HepG2 (cell line): ENCODE data around the gene TWNK. TPM values are rescaled to one million over a fixed set of nuclear protein-coding genes. Genes with fewer than 3 reads are reported as not detected.

Experiments
- AHR ChIP-seq: IDR thresholded peaks from 2 replicates; pipeline ENCODE4 v1.6.1; 2018; ENCODE audit warnings: missing genetic modification reagents, missing compliant biosample characterization
- CENPT ChIP-seq: sonication (generic); formaldehyde crosslinking; IDR thresholded peaks from 2 replicates; pipeline ENCODE4 v1.8.0; 2022; ENCODE audit warnings: low read depth, mild to moderate bottlenecking, moderate library complexity, missing genetic modification reagents
- CREB1 ChIP-seq, 2 experiments: fragments of 450-650 bp in 1 of 2; IDR thresholded peaks; 2 replicates each; pipeline ENCODE4 v1.6.1; 2016 to 2017; ENCODE audit warnings: control low read depth in 1 of 2, mild to moderate bottlenecking in 1 of 2, missing compliant biosample characterization in 1 of 2, missing genetic modification characterization in 1 of 2
- HMGA1 ChIP-seq: sonication (generic); formaldehyde crosslinking; conservative IDR thresholded peaks from 2 replicates; pipeline ENCODE4 v1.4.0; 2020; ENCODE audit warnings: missing genetic modification reagents
- JUN ChIP-seq: sonication (generic); formaldehyde crosslinking; IDR thresholded peaks from 2 replicates; pipeline ENCODE4 v1.4.0; 2020; ENCODE audit warnings: mild to moderate bottlenecking, missing genetic modification reagents
- KLF16 ChIP-seq, 2 experiments: sonication (generic) in 1 of 2; formaldehyde crosslinking in 1 of 2; IDR thresholded peaks; 2 replicates each; pipeline versions ENCODE4 v1.6.1 to v1.8.0; 2016 to 2023; ENCODE audit warnings: missing genetic modification reagents in 2 of 2, missing compliant biosample characterization in 1 of 2
- KMT2A ChIP-seq: sonication (generic); formaldehyde crosslinking; IDR thresholded peaks from 2 replicates; pipeline ENCODE4 v1.4.0; 2020; ENCODE audit warnings: missing genetic modification reagents
- RAD21 ChIP-seq: fragments of 450-650 bp; formaldehyde crosslinking; IDR thresholded peaks from 2 replicates; pipeline ENCODE4 v1.5.0; 2020; ENCODE audit warnings: mild to moderate bottlenecking
- RBFOX2 ChIP-seq: fragments of 200-400 bp; formaldehyde crosslinking; IDR thresholded peaks from 2 replicates; pipeline ENCODE4 v1.6.1; 2017; ENCODE audit warnings: low read depth, mild to moderate bottlenecking, low read length
- RFXAP ChIP-seq: sonication (generic); formaldehyde crosslinking; IDR thresholded peaks from 2 replicates; pipeline ENCODE4 v1.4.0; 2020; ENCODE audit warnings: missing genetic modification reagents, borderline replicate concordance
- SMC3 ChIP-seq: IDR thresholded peaks from 2 replicates; pipeline ENCODE4 v1.6.1; 2011; ENCODE audit warnings: low read length, improper control_type of control experiment
- SNAI1 ChIP-seq: sonication (generic); formaldehyde crosslinking; IDR thresholded peaks from 2 replicates; pipeline ENCODE4 v1.5.0; 2020; ENCODE audit warnings: mild to moderate bottlenecking, missing genetic modification reagents, borderline replicate concordance
- SOX6 ChIP-seq, 2 experiments: fragments of 450-650 bp in 1 of 2; sonication (generic) in 1 of 2; formaldehyde crosslinking in 1 of 2; IDR thresholded peaks; 2 replicates each; pipeline versions ENCODE4 v1.4.0 to v1.6.1; 2017 to 2020; ENCODE audit warnings: antibody characterized with exemption in 1 of 2, mild to moderate bottlenecking in 1 of 2, missing genetic modification reagents in 1 of 2
- STAG1 ChIP-seq: sonication (generic); formaldehyde crosslinking; IDR thresholded peaks from 2 replicates; pipeline ENCODE4 v1.4.0; 2020; ENCODE audit warnings: missing genetic modification reagents
- ZFP82 ChIP-seq: sonication (generic); formaldehyde crosslinking; IDR thresholded peaks from 2 replicates; pipeline ENCODE4 v1.5.1; 2020; ENCODE audit warnings: mild to moderate bottlenecking, missing genetic modification reagents, borderline replicate concordance
- ZKSCAN1 ChIP-seq: fragments of 150-350 bp; IDR thresholded peaks from 2 replicates; pipeline ENCODE4 v1.6.1; 2014; ENCODE audit warnings: low read length
- ZNF234 ChIP-seq: sonication (generic); formaldehyde crosslinking; conservative IDR thresholded peaks from 2 replicates; pipeline ENCODE4 v1.5.1; 2020; ENCODE audit warnings: mild to moderate bottlenecking, missing genetic modification reagents
- ZNF501 ChIP-seq: sonication (generic); formaldehyde crosslinking; IDR thresholded peaks from 2 replicates; pipeline ENCODE4 v1.5.1; 2020; ENCODE audit warnings: mild to moderate bottlenecking, moderate library complexity, missing genetic modification reagents
- ZNF543 ChIP-seq: sonication (generic); formaldehyde crosslinking; IDR thresholded peaks from 2 replicates; pipeline ENCODE4 v1.4.0; 2020; ENCODE audit warnings: mild to moderate bottlenecking, missing genetic modification reagents
- ZNF556 ChIP-seq: sonication (generic); formaldehyde crosslinking; IDR thresholded peaks from 2 replicates; pipeline ENCODE4 v1.4.0; 2020; ENCODE audit warnings: mild to moderate bottlenecking, missing genetic modification reagents, borderline replicate concordance
- polyA plus RNA-seq, 8 experiments: library from polyadenylated mRNA; depleted of rRNA in 3 of 8; stranded (reverse) in 7 of 8; unstranded in 1 of 8; fragments of >200 nt; fragmentation: Illumina TruSeq in 4 of 8; extraction: Trizol in 4 of 8; gene quantifications; 2 replicates each; pipeline versions ENCODE4 v1.2.1 to v1.2.3, GENCODE V29; 2011 to 2016; ENCODE audit warnings: low read depth in 4 of 8, missing spikeins in 1 of 8, mixed read lengths in 1 of 8; ENCODE audit not compliant: insufficient read depth in 1 of 8
- total RNA-seq, 5 experiments: library from RNA; depleted of rRNA; stranded (reverse); fragments of >200 nt; fragmentation: Illumina TruSeq; extraction: Trizol; gene quantifications; 2 replicates each; pipeline ENCODE4 v1.2.3, GENCODE V29; 2016; ENCODE audit warnings: low read depth in 1 of 5
- TF ChIP-seq, protein P1 (sequence below): sonication (generic); formaldehyde crosslinking; IDR thresholded peaks from 2 replicates; pipeline ENCODE4 v1.5.0; 2020; ENCODE audit warnings: mild to moderate bottlenecking, missing genetic modification reagents, moderate library complexity
- TF ChIP-seq, protein P2 (sequence below): sonication (generic); formaldehyde crosslinking; IDR thresholded peaks from 2 replicates; pipeline ENCODE4 v1.5.0; 2020; ENCODE audit warnings: mild to moderate bottlenecking, missing genetic modification reagents, borderline replicate concordance
- TF ChIP-seq, protein P3 (sequence below): sonication (generic); formaldehyde crosslinking; IDR thresholded peaks from 2 replicates; pipeline ENCODE4 v1.4.0; 2020; ENCODE audit warnings: missing genetic modification reagents

TWNK gene
- total and polyA plus RNA-seq, 2 of the 13 experiments (the other 11 are each of a cell fraction or from before 2014, with no cell fraction given): 10.7 to 16.5 TPM

DNA sequence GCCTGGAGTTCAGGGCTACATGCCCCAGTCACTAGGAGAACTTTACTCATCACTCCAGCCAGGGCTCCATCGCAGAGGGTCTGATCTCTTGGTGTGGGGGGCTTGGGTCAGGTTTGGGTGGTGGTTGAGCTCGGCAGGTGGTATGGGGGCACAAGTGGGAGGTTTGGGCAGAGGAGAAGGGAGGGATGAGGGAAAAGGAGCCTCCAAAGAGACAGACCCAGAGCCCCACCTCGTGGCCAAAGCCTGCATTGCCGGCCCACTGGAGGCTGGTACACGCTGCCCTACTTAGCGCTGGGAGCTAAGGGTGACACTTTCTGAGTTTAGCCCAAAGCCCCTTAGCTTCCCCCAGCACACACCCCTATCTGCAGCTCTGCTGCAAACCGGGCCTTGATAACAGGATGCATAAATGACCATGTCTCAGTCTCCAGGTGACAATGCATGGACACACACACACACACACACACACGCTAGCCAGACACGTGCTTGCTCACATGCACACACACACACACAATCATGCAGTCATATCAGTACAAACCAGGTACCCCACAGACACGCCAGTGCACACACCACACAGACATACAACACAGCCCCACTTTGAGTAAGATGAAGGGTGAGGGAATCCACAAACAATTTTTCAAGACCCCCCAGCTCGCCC, 27.0 kb downstream of the TWNK start (continued):
- no peak for TF ChIP-seq ZNF543 (CRISPR knock-in tag)
- TF ChIP-seq CENPT (CRISPR knock-in tag): no peak
- no peak for TF ChIP-seq ZNF234 (CRISPR knock-in tag)
- TF ChIP-seq KLF16 (CRISPR knock-in tag; IDR thresholded peaks at IDR 0.05): no peak
- TF ChIP-seq ZNF501 (CRISPR knock-in tag): no peak
- TF ChIP-seq SOX6 (IDR thresholded peaks at IDR 0.05): no peak
- 0 out of 2 replicates have a peak, but pooled peaks have one; percentile 16 for TF ChIP-seq SOX6 (CRISPR knock-in tag; IDR thresholded peaks at IDR 0.05)
- TF ChIP-seq SMC3: peak; percentile 56
- no peak for TF ChIP-seq SNAI1 (CRISPR knock-in tag)
- TF ChIP-seq JUN: no peak
- TF ChIP-seq AHR (CRISPR knock-in tag): 0 out of 2 replicates have a peak, but pooled peaks have one; percentile 23
- 0 out of 2 replicates have a peak, but pooled peaks have one; percentile 31 for TF ChIP-seq RFXAP (CRISPR knock-in tag)
- no peak for TF ChIP-seq CREB1 (IDR thresholded peaks at IDR 0.05)
- TF ChIP-seq CREB1 (CRISPR knock-in tag; IDR thresholded peaks at IDR 0.05): no peak
- TF ChIP-seq, protein P1, sequence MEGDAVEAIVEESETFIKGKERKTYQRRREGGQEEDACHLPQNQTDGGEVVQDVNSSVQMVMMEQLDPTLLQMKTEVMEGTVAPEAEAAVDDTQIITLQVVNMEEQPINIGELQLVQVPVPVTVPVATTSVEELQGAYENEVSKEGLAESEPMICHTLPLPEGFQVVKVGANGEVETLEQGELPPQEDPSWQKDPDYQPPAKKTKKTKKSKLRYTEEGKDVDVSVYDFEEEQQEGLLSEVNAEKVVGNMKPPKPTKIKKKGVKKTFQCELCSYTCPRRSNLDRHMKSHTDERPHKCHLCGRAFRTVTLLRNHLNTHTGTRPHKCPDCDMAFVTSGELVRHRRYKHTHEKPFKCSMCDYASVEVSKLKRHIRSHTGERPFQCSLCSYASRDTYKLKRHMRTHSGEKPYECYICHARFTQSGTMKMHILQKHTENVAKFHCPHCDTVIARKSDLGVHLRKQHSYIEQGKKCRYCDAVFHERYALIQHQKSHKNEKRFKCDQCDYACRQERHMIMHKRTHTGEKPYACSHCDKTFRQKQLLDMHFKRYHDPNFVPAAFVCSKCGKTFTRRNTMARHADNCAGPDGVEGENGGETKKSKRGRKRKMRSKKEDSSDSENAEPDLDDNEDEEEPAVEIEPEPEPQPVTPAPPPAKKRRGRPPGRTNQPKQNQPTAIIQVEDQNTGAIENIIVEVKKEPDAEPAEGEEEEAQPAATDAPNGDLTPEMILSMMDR (CRISPR knock-in tag): peak; percentile 92
- TF ChIP-seq, protein P2, sequence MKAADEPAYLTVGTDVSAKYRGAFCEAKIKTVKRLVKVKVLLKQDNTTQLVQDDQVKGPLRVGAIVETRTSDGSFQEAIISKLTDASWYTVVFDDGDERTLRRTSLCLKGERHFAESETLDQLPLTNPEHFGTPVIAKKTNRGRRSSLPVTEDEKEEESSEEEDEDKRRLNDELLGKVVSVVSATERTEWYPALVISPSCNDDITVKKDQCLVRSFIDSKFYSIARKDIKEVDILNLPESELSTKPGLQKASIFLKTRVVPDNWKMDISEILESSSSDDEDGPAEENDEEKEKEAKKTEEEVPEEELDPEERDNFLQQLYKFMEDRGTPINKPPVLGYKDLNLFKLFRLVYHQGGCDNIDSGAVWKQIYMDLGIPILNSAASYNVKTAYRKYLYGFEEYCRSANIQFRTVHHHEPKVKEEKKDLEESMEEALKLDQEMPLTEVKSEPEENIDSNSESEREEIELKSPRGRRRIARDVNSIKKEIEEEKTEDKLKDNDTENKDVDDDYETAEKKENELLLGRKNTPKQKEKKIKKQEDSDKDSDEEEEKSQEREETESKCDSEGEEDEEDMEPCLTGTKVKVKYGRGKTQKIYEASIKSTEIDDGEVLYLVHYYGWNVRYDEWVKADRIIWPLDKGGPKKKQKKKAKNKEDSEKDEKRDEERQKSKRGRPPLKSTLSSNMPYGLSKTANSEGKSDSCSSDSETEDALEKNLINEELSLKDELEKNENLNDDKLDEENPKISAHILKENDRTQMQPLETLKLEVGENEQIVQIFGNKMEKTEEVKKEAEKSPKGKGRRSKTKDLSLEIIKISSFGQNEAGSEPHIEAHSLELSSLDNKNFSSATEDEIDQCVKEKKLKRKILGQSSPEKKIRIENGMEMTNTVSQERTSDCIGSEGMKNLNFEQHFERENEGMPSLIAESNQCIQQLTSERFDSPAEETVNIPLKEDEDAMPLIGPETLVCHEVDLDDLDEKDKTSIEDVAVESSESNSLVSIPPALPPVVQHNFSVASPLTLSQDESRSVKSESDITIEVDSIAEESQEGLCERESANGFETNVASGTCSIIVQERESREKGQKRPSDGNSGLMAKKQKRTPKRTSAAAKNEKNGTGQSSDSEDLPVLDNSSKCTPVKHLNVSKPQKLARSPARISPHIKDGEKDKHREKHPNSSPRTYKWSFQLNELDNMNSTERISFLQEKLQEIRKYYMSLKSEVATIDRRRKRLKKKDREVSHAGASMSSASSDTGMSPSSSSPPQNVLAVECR (CRISPR knock-in tag): peak; percentile 37; the same call in 1 of the 2 replicates
- peak; percentile 85 for TF ChIP-seq RAD21 (CRISPR knock-in tag)
- TF ChIP-seq RBFOX2: no peak
- TF ChIP-seq ZFP82 (CRISPR knock-in tag): no peak
- TF ChIP-seq ZKSCAN1: peak; percentile 58
- no peak for TF ChIP-seq HMGA1 (CRISPR knock-in tag)
- TF ChIP-seq, protein P3, sequence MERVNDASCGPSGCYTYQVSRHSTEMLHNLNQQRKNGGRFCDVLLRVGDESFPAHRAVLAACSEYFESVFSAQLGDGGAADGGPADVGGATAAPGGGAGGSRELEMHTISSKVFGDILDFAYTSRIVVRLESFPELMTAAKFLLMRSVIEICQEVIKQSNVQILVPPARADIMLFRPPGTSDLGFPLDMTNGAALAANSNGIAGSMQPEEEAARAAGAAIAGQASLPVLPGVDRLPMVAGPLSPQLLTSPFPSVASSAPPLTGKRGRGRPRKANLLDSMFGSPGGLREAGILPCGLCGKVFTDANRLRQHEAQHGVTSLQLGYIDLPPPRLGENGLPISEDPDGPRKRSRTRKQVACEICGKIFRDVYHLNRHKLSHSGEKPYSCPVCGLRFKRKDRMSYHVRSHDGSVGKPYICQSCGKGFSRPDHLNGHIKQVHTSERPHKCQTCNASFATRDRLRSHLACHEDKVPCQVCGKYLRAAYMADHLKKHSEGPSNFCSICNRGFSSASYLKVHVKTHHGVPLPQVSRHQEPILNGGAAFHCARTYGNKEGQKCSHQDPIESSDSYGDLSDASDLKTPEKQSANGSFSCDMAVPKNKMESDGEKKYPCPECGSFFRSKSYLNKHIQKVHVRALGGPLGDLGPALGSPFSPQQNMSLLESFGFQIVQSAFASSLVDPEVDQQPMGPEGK: no peak; the same call in 1 of the 2 replicates
- TF ChIP-seq ZNF556: no peak
- no peak for TF ChIP-seq KMT2A (CRISPR knock-in tag)
- peak; percentile 89 for TF ChIP-seq STAG1 (CRISPR knock-in tag)
